Hematopoietic multipotent progenitor cell treated with erythropoietin and hydrocortisone succinate and interleukin-3 and kit ligand, for 15 days (in vitro differentiated cells): ENCODE measurements around the gene HK2.
"Not testable (repeated sequence)": the region's sequence is repeated elsewhere in the genome, so short reads cannot be mapped to it uniquely, and the experiment has no call there.

Experiments used
- DNase-seq: peaks from one replicate; pipeline ENCODE4 v3.0.0-alpha.2; 2015; ENCODE audit warnings: low spot score

HK2 gene

GRCh38 chr2:74834792-74835755, 1.1 kb downstream of the HK2 start:
- no peak for DNase-seq

- peak; percentile 49 for DNase-seq
These were observed 2.1 kb downstream of the HK2 start for GRCh38 chr2:74835831-74836674.

GRCh38 chr2:74836675-74837401, 2.9 kb downstream of the HK2 start:
- DNase-seq = no peak

GRCh38 chr2:74841641-74842040, 7.7 kb downstream of the HK2 start:
- DNase-seq = no peak

- DNase-seq = no peak
These were observed 9.5 kb downstream of the HK2 start for GRCh38 chr2:74843433-74843832.

- DNase-seq = no peak
These were observed 10.0 kb downstream of the HK2 start for GRCh38 chr2:74843899-74844298.

- DNase-seq = no peak
These were observed 10.8 kb downstream of the HK2 start for GRCh38 chr2:74844752-74845151.

GRCh38 chr2:74845217-74845751, 11.4 kb downstream of the HK2 start:
- DNase-seq = no peak

GRCh38 chr2:74845991-74846390, 12.1 kb downstream of the HK2 start:
- no peak for DNase-seq

GRCh38 chr2:74846481-74846880, 12.6 kb downstream of the HK2 start:
- DNase-seq = no peak

GRCh38 chr2:74847070-74847858, 13.3 kb downstream of the HK2 start:
- no peak for DNase-seq

- DNase-seq = peak; percentile 46
These were observed 15.4 kb downstream of the HK2 start for GRCh38 chr2:74849228-74849892.

GRCh38 chr2:74850496-74851190, 16.7 kb downstream of the HK2 start:
- no peak for DNase-seq

- DNase-seq = no peak
These were observed 17.3 kb downstream of the HK2 start for GRCh38 chr2:74851191-74851566.

GRCh38 chr2:74853360-74853759, 19.4 kb downstream of the HK2 start:
- not testable (repeated sequence) for DNase-seq

- no peak for DNase-seq
These were observed 20.5 kb downstream of the HK2 start for GRCh38 chr2:74854401-74854800.

- not testable (repeated sequence) for DNase-seq
These were observed 21.3 kb downstream of the HK2 start for GRCh38 chr2:74855114-74855707.

- DNase-seq = no peak
These were observed 22.2 kb downstream of the HK2 start for GRCh38 chr2:74856004-74856578.

GRCh38 chr2:74856599-74856998, 22.7 kb downstream of the HK2 start:
- no peak for DNase-seq
